ENCODE results near the gene KRTAP19-7.

KRTAP19-7 gene

GRCh38 chr21:30561264-30561895, at the start of gene KRTAP19-7:
TSS of gene KRTAP19-7 (minus strand) at chr21:30561314. CDS start at chr21:30561289, 25 bp downstream.
- no peak within 1 kb of the TSS for H3K4me3 ChIP-seq (ENCODE audit: low read depth, low read length)
- TF ChIP-seq CTCF (IDR thresholded peaks at IDR 0.05; ENCODE audit: borderline replicate concordance, insufficient read depth, low read depth, low read length) = no peak

DNA sequence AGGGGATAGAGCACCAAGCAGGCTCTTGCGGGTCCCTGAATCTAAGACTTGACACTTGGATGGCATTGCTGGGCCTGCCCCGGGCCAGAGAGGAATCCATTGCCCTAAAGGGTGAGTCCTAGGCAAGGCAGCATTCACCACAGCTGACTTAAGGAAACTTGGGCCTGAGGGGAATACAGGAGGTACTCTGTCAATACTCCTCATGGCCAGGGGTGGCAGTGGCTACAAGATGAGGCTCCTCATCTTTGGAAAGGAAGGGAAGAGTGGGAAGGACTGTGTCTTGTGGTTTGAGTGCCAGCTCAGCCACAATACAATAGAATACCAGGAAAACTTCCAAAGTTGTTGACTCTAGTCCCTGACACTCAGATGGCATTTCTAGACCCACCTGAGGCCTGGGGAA, 44.9 kb upstream of the KRTAP19-7 start:
- H3K4me3 ChIP-seq (ENCODE audit: low read depth, low read length) = no peak overlapping the region
- TF ChIP-seq CTCF (IDR thresholded peaks at IDR 0.05; ENCODE audit: borderline replicate concordance, insufficient read depth, low read depth, low read length) = no peak

- TF ChIP-seq CTCF (IDR thresholded peaks at IDR 0.05; ENCODE audit: borderline replicate concordance, insufficient read depth, low read depth, low read length) = no peak
- no peak within 1 kb of the TSS for H3K4me3 ChIP-seq (ENCODE audit: low read depth, low read length)
These were observed 39.7 kb upstream of the KRTAP19-7 start, which contains the start of gene KRTAP22-1 for GRCh38 chr21:30600787-30601186. TSS of gene KRTAP22-1 (plus strand) at chr21:30601087.

DNA sequence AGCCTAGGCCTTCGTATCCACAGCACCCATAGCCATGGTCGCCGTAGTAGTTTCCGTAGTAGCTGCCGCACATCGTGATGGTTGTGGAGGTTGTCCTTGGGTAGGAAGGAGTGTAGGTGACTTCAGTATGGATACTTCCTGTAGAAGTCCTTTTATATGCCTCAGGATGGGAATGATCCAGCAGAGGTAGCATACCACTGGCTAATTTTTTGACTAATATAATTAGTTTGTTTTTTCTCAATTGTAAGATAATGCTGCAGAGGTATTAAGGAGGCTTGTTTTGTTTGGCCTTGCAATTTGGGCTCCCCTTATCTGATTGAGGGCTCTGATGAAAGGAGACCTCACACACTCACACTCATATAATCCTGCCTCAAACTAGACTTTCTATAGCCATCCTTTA, 37.7 kb upstream of the KRTAP19-7 start, which contains the start of gene KRTAP6-2:
Gene KRTAP6-2 (minus strand): TSS at position 101 of the 400 bp plus-strand sequence. CDS start 28 bp downstream, at position 73.
- H3K4me3 ChIP-seq (ENCODE audit: low read depth, low read length) = no peak within 1 kb of the TSS
- no peak for TF ChIP-seq CTCF (IDR thresholded peaks at IDR 0.05; ENCODE audit: borderline replicate concordance, insufficient read depth, low read depth, low read length)

DNA sequence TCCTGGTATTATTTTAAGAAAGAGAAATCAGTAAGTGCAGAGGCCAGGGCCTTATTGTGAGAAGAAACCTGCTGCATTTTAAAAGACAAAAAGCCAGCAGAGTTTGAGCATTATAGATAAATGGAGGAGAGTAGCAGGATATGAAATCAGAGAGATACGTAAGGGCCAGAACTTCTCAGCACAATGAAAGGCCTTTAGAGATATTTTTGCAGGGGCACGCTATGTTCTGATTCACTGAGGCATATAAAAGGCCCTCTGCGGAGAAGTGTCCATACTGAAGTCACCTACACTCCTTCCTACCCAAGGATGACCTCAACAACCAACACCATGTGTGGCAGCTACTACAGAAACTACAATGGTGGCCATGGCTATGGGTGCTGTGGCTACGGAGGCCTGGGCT, 31.0 kb upstream of the KRTAP19-7 start, which contains the start of gene KRTAP6-3:
Gene KRTAP6-3 (plus strand): TSS at position 301 of the 400 bp plus-strand sequence. CDS start 6 bp downstream, at position 307.
- no peak within 1 kb of the TSS for H3K4me3 ChIP-seq (ENCODE audit: low read depth, low read length)
- no peak for TF ChIP-seq CTCF (IDR thresholded peaks at IDR 0.05; ENCODE audit: borderline replicate concordance, insufficient read depth, low read depth, low read length)

DNA sequence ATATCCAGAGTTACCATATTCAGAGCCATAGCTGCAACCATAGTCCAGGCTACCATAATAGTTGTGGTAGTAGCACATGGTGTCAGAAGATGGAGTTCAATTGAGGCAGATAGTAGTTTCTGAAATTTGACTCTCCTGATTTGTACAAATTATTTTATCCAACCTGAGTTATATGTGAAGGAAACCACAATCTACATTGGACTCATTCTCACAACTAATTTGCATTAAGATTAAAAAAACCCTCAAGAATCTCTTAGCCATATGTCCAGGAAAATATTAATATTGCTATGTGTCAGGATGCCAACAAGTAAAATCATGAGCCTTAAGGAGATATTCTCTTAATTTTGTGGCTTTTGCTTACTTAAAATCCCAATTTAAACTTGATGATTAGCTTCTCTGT, 29.2 kb upstream of the KRTAP19-7 start, which contains the start of gene KRTAP22-2:
Gene KRTAP22-2 (minus strand): TSS at position 101 of the 400 bp plus-strand sequence.
- H3K4me3 ChIP-seq (ENCODE audit: low read depth, low read length) = no peak within 1 kb of the TSS
- no peak for TF ChIP-seq CTCF (IDR thresholded peaks at IDR 0.05; ENCODE audit: borderline replicate concordance, insufficient read depth, low read depth, low read length)

DNA sequence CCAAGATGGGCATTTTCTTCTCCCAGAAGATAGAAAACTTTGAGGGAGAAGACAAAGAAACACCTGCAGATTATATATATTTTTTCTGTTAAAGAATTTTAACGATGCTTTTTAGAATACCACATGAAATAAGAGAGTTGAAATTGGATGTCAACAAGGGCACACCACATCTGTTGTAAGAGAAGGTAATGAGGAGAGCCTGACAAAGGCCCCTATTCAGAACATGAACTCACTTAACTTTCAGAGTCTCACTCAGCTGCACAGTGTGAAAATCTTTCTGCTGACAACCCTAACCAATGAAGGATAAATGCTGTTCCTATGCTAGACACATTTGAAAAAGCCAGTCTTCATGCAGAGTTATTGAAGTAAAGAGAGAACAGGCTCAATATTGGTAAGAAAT, 21.8 kb upstream of the KRTAP19-7 start:
- TF ChIP-seq CTCF (IDR thresholded peaks at IDR 0.05; ENCODE audit: borderline replicate concordance, insufficient read depth, low read depth, low read length) = no peak
- no peak overlapping the region for H3K4me3 ChIP-seq (ENCODE audit: low read depth, low read length)

Data from GM12875 (cell line).